ENCODE results near the gene NOL3. TPM values are rescaled to one million over a fixed set of nuclear protein-coding genes. Genes with fewer than 3 reads are reported as not detected.

NOL3 gene
- total and polyA plus RNA-seq, 4 donors = 3.0 to 18.0 (median 10.7) TPM

DNA sequence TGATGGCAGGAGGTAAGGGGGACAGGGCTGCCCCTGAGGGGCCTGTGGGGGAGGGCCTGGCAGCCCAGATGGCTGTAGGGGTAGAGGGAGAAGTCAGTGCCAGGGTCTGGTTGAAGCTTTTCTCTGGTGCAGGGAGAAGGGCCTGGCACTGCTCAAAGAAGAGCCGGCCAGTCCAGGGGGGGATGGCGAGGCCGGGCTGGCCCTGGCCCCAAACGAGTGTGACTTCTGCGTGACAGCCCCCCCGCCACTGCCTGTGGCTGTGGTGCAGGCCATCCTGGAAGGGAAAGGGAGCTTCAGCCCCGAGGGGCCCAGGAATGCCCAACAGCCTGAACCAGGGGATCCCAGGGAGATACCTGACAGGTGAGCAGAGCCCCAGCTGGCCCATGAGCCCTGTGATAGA, 2.8 kb upstream of the NOL3 start:
- TF ChIP-seq GABPA (IDR thresholded peaks at IDR 0.05 in 1 of 2, conservative IDR thresholded peaks at IDR 0.05 in 1 of 2) (no peak), SP1 (IDR thresholded peaks at IDR 0.05) (no peak)
- TF ChIP-seq, protein P1, sequence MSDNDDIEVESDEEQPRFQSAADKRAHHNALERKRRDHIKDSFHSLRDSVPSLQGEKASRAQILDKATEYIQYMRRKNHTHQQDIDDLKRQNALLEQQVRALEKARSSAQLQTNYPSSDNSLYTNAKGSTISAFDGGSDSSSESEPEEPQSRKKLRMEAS (IDR thresholded peaks at IDR 0.05) = no peak
- H3K4me1 ChIP-seq (ENCODE audit: control insufficient read depth in 4 of 4, insufficient read depth in 4 of 4, low read length in 3 of 4) = peaks cover 29 to 34% (median 30%) of the 10 kb centered on the region in 4 donors
- no peak overlapping the region for H3K9ac ChIP-seq (ENCODE audit: low read depth in 1 of 2, low read length in 2 of 2)
- no peaks in the 10 kb centered on the region for H3K9me3 ChIP-seq (ENCODE audit: control insufficient read depth in 4 of 4, low read length in 3 of 4)
- H3K27ac ChIP-seq (ENCODE audit: low read depth in 1 of 2, low read length in 2 of 2) = no peak overlapping the region
- peaks cover 0 to 2% (median 0%) of the 10 kb centered on the region in 4 donors for H3K36me3 ChIP-seq (ENCODE audit: control insufficient read depth in 4 of 4, insufficient read depth in 3 of 4, low read depth in 1 of 4, low read length in 3 of 4)
- H3K4me3 ChIP-seq (ENCODE audit: low read depth in 1 of 3, low read length in 3 of 3) = no peak overlapping the region
- 94% methylated on average over 7 of the region's 7 CpGs for WGBS
- no peaks in the 10 kb centered on the region for H3K27me3 ChIP-seq (ENCODE audit: control insufficient read depth in 4 of 4, insufficient read depth in 4 of 4, low read length in 3 of 4)
- DNase-seq (ENCODE audit: low spot score) = no peak

GRCh38 chr16:67169011-67169451, 1.3 kb upstream of the NOL3 start:
- TF ChIP-seq REST (IDR thresholded peaks at IDR 0.05) (no peak), CTCF (IDR thresholded peaks at IDR 0.05; ENCODE audit: low read depth, low read length, missing input control) (no peak), HNF4G (IDR thresholded peaks at IDR 0.05) (no peak), HNF4A (conservative IDR thresholded peaks at IDR 0.05) (no peak), RXRA (IDR thresholded peaks at IDR 0.05) (no peak), RAD21 (IDR thresholded peaks at IDR 0.05) (no peak), NR2F2 (IDR thresholded peaks at IDR 0.05) (no peak), TAF1 (conservative IDR thresholded peaks at IDR 0.05) (no peak), FOXA2 (IDR thresholded peaks at IDR 0.05) (no peak), JUND (IDR thresholded peaks at IDR 0.05) (no peak), EGR1 (IDR thresholded peaks at IDR 0.05; ENCODE audit: low read depth in 2 of 2) (no peak), YY1 (IDR thresholded peaks at IDR 0.05) (no peak), ATF3 (IDR thresholded peaks at IDR 0.05) (no peak), GABPA (IDR thresholded peaks at IDR 0.05 in 1 of 2, conservative IDR thresholded peaks at IDR 0.05 in 1 of 2) (no peak), SP1 (IDR thresholded peaks at IDR 0.05) (no peak), FOXA1 (IDR thresholded peaks at IDR 0.05) (no peak)
- TF ChIP-seq, protein P1 (IDR thresholded peaks at IDR 0.05) = no peak
- TF ChIP-seq, protein P2, sequence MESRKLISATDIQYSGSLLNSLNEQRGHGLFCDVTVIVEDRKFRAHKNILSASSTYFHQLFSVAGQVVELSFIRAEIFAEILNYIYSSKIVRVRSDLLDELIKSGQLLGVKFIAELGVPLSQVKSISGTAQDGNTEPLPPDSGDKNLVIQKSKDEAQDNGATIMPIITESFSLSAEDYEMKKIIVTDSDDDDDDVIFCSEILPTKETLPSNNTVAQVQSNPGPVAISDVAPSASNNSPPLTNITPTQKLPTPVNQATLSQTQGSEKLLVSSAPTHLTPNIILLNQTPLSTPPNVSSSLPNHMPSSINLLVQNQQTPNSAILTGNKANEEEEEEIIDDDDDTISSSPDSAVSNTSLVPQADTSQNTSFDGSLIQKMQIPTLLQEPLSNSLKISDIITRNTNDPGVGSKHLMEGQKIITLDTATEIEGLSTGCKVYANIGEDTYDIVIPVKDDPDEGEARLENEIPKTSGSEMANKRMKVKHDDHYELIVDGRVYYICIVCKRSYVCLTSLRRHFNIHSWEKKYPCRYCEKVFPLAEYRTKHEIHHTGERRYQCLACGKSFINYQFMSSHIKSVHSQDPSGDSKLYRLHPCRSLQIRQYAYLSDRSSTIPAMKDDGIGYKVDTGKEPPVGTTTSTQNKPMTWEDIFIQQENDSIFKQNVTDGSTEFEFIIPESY (IDR thresholded peaks at IDR 0.05) = no peak
- H3K36me3 ChIP-seq (ENCODE audit: control insufficient read depth in 4 of 4, insufficient read depth in 3 of 4, low read depth in 1 of 4, low read length in 3 of 4) = peaks cover 0 to 2% (median 0%) of the 10 kb centered on the region in 4 donors
- H3K4me1 ChIP-seq (ENCODE audit: control insufficient read depth in 4 of 4, insufficient read depth in 4 of 4, low read length in 3 of 4) = peaks cover 19 to 30% (median 24%) of the 10 kb centered on the region in 4 donors
- 73% methylated on average over 9 of the region's 9 CpGs for WGBS
- no peaks in the 10 kb centered on the region for H3K9me3 ChIP-seq (ENCODE audit: control insufficient read depth in 4 of 4, low read length in 3 of 4)
- H3K27me3 ChIP-seq (ENCODE audit: control insufficient read depth in 4 of 4, insufficient read depth in 4 of 4, low read length in 3 of 4) = no peaks in the 10 kb centered on the region
- H3K4me3 ChIP-seq (ENCODE audit: low read depth in 1 of 3, low read length in 3 of 3) = no peak overlapping the region
- DNase-seq (ENCODE audit: low spot score) = no peak
- H3K9ac ChIP-seq (ENCODE audit: low read depth in 1 of 2, low read length in 2 of 2) = no peak overlapping the region
- H3K27ac ChIP-seq (ENCODE audit: low read depth in 1 of 2, low read length in 2 of 2) = no peak overlapping the region

All from liver (tissue), 9 donors.